Astrocyte (in vitro differentiated cells and primary cell): Measurements from ENCODE around the gene TRIM15. TPM values are rescaled to one million over a fixed set of nuclear protein-coding genes. Genes with fewer than 3 reads are reported as not detected.
"Not testable (repeated sequence)": the region's sequence is repeated elsewhere in the genome, so short reads cannot be mapped to it uniquely, and the experiment has no call there.

Source experiments
- DNase-seq: peaks from one replicate; pipeline ENCODE4 v3.0.0-alpha.2; 2010; ENCODE audit warnings: low read depth
- FAIRE-seq: peaks from 2 replicates; lab custom pipeline; 2011; peaks lifted over from hg19 to GRCh38; lab: Jason Lieb, UNC
- H2AFZ ChIP-seq: 2 replicates; pipeline ENCODE4 v1.6.0; 2012; ENCODE audit warnings: low read depth, low read length, inconsistent platforms
- H3K27ac ChIP-seq: 2 replicates; pipeline ENCODE4 v1.5.1; 2011; ENCODE audit warnings: low read depth, low read length, inconsistent platforms
- H3K27me3 ChIP-seq: 2 replicates; pipeline ENCODE4 v1.6.0; 2011; ENCODE audit warnings: low read length, inconsistent platforms; ENCODE audit not compliant: insufficient read depth
- H3K36me3 ChIP-seq: 2 replicates; pipeline ENCODE4 v1.5.1; 2011; ENCODE audit warnings: low read length, inconsistent platforms; ENCODE audit not compliant: insufficient read depth
- H3K4me1 ChIP-seq: 2 replicates; pipeline ENCODE4 v1.5.1; 2011; ENCODE audit warnings: low read length, inconsistent platforms; ENCODE audit not compliant: insufficient read depth
- H3K4me2 ChIP-seq: 2 replicates; pipeline ENCODE4 v1.6.0; 2012; ENCODE audit warnings: low read length, inconsistent platforms
- H3K4me3 ChIP-seq: 2 replicates; pipeline ENCODE4 v1.5.1; 2011; ENCODE audit warnings: low read depth, mild to moderate bottlenecking, low read length, inconsistent platforms; ENCODE audit not compliant: insufficient read depth
- H3K79me2 ChIP-seq: 2 replicates; pipeline ENCODE4 v1.6.0; 2012; ENCODE audit warnings: mild to moderate bottlenecking, low read length, inconsistent platforms; ENCODE audit not compliant: insufficient read depth
- H3K9ac ChIP-seq: 2 replicates; pipeline ENCODE4 v1.6.0; 2012; ENCODE audit warnings: mild to moderate bottlenecking, low read length, inconsistent platforms
- H3K9me3 ChIP-seq: 2 replicates; pipeline ENCODE4 v1.5.1; 2012; ENCODE audit warnings: low read depth, mild to moderate bottlenecking, low read length, inconsistent platforms; ENCODE audit not compliant: insufficient read depth
- H4K20me1 ChIP-seq: 2 replicates; pipeline ENCODE4 v1.6.0; 2012; ENCODE audit warnings: low read length, inconsistent platforms; ENCODE audit not compliant: insufficient read depth
- H3K27ac Mint-ChIP-seq: one replicate; pipeline ENCODE4 v1.8.0; 2021; ENCODE audit warnings: mild to moderate bottlenecking, mixed read lengths; ENCODE audit not compliant: unreplicated experiment
- H3K27me3 Mint-ChIP-seq: one replicate; pipeline ENCODE4 v1.8.0; 2021; ENCODE audit warnings: low read depth, mixed read lengths; ENCODE audit not compliant: unreplicated experiment
- H3K36me3 Mint-ChIP-seq: one replicate; pipeline ENCODE4 v1.8.0; 2021; ENCODE audit warnings: low read depth, mixed read lengths; ENCODE audit not compliant: unreplicated experiment
- H3K4me1 Mint-ChIP-seq: one replicate; pipeline ENCODE4 v1.8.0; 2021; ENCODE audit warnings: low read depth, mixed read lengths; ENCODE audit not compliant: unreplicated experiment
- H3K4me3 Mint-ChIP-seq: one replicate; pipeline ENCODE4 v1.8.0; 2021; ENCODE audit warnings: mild to moderate bottlenecking, moderate library complexity, mixed read lengths; ENCODE audit not compliant: unreplicated experiment
- H3K9me3 Mint-ChIP-seq: one replicate; pipeline ENCODE4 v1.8.0; 2021; ENCODE audit warnings: mild to moderate bottlenecking, mixed read lengths; ENCODE audit not compliant: unreplicated experiment
- EZH2 ChIP-seq: IDR thresholded peaks from 2 replicates; pipeline ENCODE4 v1.6.1; 2012; ENCODE audit warnings: mild to moderate bottlenecking, low read length, inconsistent platforms; ENCODE audit not compliant: insufficient read depth
- total RNA-seq: library from RNA; stranded (reverse); gene quantifications from 2 replicates; pipeline ENCODE4 v1.2.1, GENCODE V29; 2021
- TF ChIP-seq, protein P1 (sequence below): IDR thresholded peaks from 2 replicates; pipeline ENCODE4 v1.5.1; 2011; ENCODE audit warnings: low read depth, mild to moderate bottlenecking, inconsistent platforms, low read length, moderate library complexity; ENCODE audit not compliant: insufficient read depth

Gene TRIM15
- total RNA-seq, 1 donor from 2014 or later = not detected

DNA sequence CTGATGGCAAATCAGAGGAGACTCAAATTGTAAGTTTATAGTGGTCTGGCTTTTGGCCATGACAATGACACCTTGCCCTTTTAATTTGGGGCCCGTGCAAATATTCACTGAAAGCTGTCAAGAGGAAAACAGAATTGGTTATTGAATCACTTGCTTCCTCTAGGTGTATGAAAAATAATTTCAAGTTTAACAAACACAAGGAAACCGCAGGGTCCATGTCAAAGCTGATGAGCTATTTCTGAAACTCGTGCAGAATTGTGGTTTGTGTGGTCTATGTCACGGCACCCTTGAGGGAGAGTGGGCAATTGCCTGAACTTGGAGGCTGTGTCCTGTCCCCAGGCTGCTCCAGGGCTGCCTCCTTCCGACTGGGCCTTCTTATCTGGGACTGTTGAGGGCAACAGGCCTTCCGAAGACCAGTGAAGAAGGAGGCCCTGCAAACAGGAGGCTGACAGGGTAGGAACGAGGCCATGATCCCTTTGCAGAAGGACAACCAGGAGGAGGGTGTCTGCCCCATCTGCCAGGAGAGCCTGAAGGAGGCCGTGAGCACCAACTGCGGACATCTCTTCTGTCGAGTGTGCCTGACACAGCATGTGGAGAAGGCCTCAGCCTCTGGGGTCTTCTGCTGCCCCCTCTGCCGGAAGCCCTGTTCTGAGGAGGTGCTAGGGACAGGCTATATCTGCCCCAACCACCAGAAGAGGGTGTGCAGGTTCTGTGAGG lies 26.6 kb upstream of the TRIM15 start:
- Histone ChIP-seq H3K79me2 (no peaks in the 10 kb centered on the region), H3K27ac (no peak overlapping the region), H3K9ac (no peak overlapping the region), H4K20me1 (no peaks in the 10 kb centered on the region), H3K4me3 (no peak overlapping the region), H3K4me2 (no peak overlapping the region), H3K27me3 (peaks cover 25% of the 10 kb centered on the region), H2AFZ (no peak overlapping the region), H3K9me3 (no peaks in the 10 kb centered on the region), H3K36me3 (no peaks in the 10 kb centered on the region), H3K4me1 (no peaks in the 10 kb centered on the region)
- no peaks in the 10 kb centered on the region for H3K4me1 Mint-ChIP-seq
- peaks cover 2% of the 10 kb centered on the region for H3K9me3 Mint-ChIP-seq
- H3K4me3 Mint-ChIP-seq = no peak overlapping the region
- no peak overlapping the region for H3K27ac Mint-ChIP-seq
- FAIRE-seq = no peak
- H3K36me3 Mint-ChIP-seq = no peaks in the 10 kb centered on the region
- DNase-seq = no peak
- no peak for TF ChIP-seq EZH2
- TF ChIP-seq, protein P1, sequence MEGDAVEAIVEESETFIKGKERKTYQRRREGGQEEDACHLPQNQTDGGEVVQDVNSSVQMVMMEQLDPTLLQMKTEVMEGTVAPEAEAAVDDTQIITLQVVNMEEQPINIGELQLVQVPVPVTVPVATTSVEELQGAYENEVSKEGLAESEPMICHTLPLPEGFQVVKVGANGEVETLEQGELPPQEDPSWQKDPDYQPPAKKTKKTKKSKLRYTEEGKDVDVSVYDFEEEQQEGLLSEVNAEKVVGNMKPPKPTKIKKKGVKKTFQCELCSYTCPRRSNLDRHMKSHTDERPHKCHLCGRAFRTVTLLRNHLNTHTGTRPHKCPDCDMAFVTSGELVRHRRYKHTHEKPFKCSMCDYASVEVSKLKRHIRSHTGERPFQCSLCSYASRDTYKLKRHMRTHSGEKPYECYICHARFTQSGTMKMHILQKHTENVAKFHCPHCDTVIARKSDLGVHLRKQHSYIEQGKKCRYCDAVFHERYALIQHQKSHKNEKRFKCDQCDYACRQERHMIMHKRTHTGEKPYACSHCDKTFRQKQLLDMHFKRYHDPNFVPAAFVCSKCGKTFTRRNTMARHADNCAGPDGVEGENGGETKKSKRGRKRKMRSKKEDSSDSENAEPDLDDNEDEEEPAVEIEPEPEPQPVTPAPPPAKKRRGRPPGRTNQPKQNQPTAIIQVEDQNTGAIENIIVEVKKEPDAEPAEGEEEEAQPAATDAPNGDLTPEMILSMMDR = no peak
- peaks cover 39% of the 10 kb centered on the region for H3K27me3 Mint-ChIP-seq

- not testable (repeated sequence) for H3K9me3 Mint-ChIP-seq, H3K4me3 ChIP-seq, FAIRE-seq, H3K9ac ChIP-seq, H3K36me3 Mint-ChIP-seq, H2AFZ ChIP-seq, H3K4me2 ChIP-seq, H3K4me1 ChIP-seq, DNase-seq, H3K4me1 Mint-ChIP-seq, H3K36me3 ChIP-seq, H3K79me2 ChIP-seq, H3K4me3 Mint-ChIP-seq, H3K27ac Mint-ChIP-seq, H3K27ac ChIP-seq, H3K9me3 ChIP-seq, H4K20me1 ChIP-seq
- H3K27me3 ChIP-seq = peaks cover 26% of the 10 kb centered on the region
- peaks cover 43% of the 10 kb centered on the region for H3K27me3 Mint-ChIP-seq
These were observed 23.1 kb upstream of the TRIM15 start for GRCh38 chr6:30140240-30140639.

DNA sequence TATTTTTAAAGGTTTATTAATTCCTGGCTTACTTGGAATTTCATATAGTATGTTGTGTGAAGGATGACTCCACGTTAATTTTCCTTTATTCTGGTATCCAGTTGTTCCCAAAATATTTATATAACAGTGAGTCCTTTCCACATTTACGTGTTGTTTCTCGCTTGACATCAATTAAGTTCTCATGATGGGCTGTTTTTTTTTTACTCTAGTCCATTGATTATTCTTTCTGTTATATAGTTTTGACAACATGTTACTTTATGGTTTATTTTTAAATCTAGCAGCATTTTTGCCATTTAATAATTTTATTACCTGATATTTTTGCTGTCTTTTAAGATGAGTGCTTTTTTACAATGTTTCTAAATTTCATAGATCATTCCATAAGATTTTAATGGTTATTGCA lies 20.7 kb upstream of the TRIM15 start:
- no peak overlapping the region for H3K4me3 Mint-ChIP-seq
- Histone ChIP-seq H3K27me3 (peaks cover 30% of the 10 kb centered on the region), H4K20me1 (no peaks in the 10 kb centered on the region), H3K27ac (no peak overlapping the region), H3K4me1 (no peaks in the 10 kb centered on the region), H3K36me3 (no peaks in the 10 kb centered on the region), H2AFZ (no peak overlapping the region), H3K9me3 (no peaks in the 10 kb centered on the region), H3K9ac (no peak overlapping the region), H3K4me2 (no peak overlapping the region), H3K79me2 (no peaks in the 10 kb centered on the region), H3K4me3 (no peak overlapping the region)
- FAIRE-seq (no peak), DNase-seq (no peak)
- H3K9me3 Mint-ChIP-seq = peaks cover 2% of the 10 kb centered on the region
- no peak for TF ChIP-seq EZH2
- TF ChIP-seq, protein P1 = no peak
- H3K27me3 Mint-ChIP-seq = peaks cover 33% of the 10 kb centered on the region
- no peaks in the 10 kb centered on the region for H3K4me1 Mint-ChIP-seq
- no peak overlapping the region for H3K27ac Mint-ChIP-seq
- H3K36me3 Mint-ChIP-seq = no peaks in the 10 kb centered on the region
